ENCODE measurements around the gene VEGFA. TPM values are rescaled to one million over a fixed set of nuclear protein-coding genes. Genes with fewer than 3 reads are reported as not detected.

The VEGFA gene
- total RNA-seq, 1 experiment from 2014 or later: 112 TPM

DNA sequence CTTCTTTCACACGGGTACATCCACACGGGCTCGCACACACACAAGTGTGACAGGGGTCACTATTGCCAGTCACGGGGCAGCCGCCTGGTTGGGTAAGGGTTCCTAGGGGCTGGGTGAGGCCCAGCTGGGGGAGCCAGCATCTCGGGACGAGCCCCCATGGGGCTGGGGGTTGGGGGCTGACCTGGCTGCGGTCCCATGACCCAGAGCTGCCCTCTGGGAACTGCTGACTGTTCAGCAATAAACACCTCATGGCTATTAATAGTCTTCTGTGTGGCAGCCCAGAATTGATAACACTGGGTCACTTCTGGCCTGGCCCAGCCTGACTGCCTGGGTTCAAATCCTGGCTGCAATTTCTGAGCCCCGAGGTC is 23.8 kb downstream of the VEGFA start:
- no peak overlapping the region for H2AFZ ChIP-seq
- no peak for DNase-seq
- no peaks in the 10 kb centered on the region for H3K36me3 ChIP-seq (ENCODE audit: low read depth)
- H3K9me2 ChIP-seq (ENCODE audit: insufficient read depth): no peaks in the 10 kb centered on the region
- H3K4me2 ChIP-seq: no peak overlapping the region
- BruUV-seq (replicated peaks): no TSS peak
- ChIA-PET POLR2A (ENCODE audit: unreplicated experiment) (interaction anchor here (0.7 kb wide), 1 partner anchor 20 kb away, joined by 5 read pairs; no protein-coding TSS in a partner anchor), CTCF (interaction anchor here (0.6 kb wide), 1 partner anchor 176 kb away, joined by 4 read pairs; no protein-coding TSS in a partner anchor)
- no peak overlapping the region for H3K4me3 ChIP-seq
- no peaks in the 10 kb centered on the region for H4K20me1 ChIP-seq (ENCODE audit: insufficient read depth)
- no peaks in the 10 kb centered on the region for H3K27me3 ChIP-seq (ENCODE audit: insufficient read depth, low read depth)
- H3K79me2 ChIP-seq (ENCODE audit: low read depth): no peaks in the 10 kb centered on the region
- H3K27ac ChIP-seq: no peak overlapping the region
- H3K4me1 ChIP-seq (replicated peaks; ENCODE audit: insufficient read depth): peaks cover 31% of the 10 kb centered on the region
- intact Hi-C loops (cut with micrococcal nuclease; ENCODE audit: unreplicated experiment): no loop called here
- H3K9me3 ChIP-seq (ENCODE audit: insufficient read depth, low read depth): no peaks in the 10 kb centered on the region
- H3F3A ChIP-seq (ENCODE audit: insufficient read depth, low read depth): peaks cover 13% of the 10 kb centered on the region; the same call in 1 of the 2 replicates
- TF ChIP-seq, protein P1, sequence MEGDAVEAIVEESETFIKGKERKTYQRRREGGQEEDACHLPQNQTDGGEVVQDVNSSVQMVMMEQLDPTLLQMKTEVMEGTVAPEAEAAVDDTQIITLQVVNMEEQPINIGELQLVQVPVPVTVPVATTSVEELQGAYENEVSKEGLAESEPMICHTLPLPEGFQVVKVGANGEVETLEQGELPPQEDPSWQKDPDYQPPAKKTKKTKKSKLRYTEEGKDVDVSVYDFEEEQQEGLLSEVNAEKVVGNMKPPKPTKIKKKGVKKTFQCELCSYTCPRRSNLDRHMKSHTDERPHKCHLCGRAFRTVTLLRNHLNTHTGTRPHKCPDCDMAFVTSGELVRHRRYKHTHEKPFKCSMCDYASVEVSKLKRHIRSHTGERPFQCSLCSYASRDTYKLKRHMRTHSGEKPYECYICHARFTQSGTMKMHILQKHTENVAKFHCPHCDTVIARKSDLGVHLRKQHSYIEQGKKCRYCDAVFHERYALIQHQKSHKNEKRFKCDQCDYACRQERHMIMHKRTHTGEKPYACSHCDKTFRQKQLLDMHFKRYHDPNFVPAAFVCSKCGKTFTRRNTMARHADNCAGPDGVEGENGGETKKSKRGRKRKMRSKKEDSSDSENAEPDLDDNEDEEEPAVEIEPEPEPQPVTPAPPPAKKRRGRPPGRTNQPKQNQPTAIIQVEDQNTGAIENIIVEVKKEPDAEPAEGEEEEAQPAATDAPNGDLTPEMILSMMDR (conservative IDR thresholded peaks at IDR 0.05): no peak
- no peak for TF ChIP-seq EZH2 (IDR thresholded peaks at IDR 0.05; ENCODE audit: low read depth)

DNA sequence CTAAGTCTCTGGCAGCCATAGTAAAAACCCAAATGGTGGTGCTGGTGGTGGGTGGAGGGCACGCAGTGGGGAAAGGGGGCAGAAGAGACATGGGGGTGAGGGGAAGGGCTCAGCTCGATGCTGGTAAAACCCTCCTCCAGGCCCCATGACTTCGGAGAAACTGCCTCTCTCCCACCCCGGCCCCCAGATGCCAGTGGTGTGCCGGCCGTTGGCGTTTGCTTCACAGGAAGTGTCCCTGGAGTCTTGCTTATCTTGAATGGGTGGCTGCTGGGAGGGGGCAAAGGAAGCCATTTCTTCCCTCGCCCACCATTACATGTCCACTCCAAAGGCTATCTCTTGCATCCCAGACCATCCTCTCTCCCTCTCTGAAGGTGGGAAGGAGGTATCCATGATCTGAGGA is 25.4 kb downstream of the VEGFA start:
- H3K9me3 ChIP-seq (ENCODE audit: insufficient read depth, low read depth): no peaks in the 10 kb centered on the region
- intact Hi-C loops (cut with micrococcal nuclease; ENCODE audit: unreplicated experiment): no loop called here
- H3K27ac ChIP-seq: no peak overlapping the region
- no TSS peak for BruUV-seq (replicated peaks)
- H3K27me3 ChIP-seq (ENCODE audit: insufficient read depth, low read depth): no peaks in the 10 kb centered on the region
- peaks cover 14% of the 10 kb centered on the region; the same call in 1 of the 2 replicates for H3F3A ChIP-seq (ENCODE audit: insufficient read depth, low read depth)
- no peaks in the 10 kb centered on the region for H3K9me2 ChIP-seq (ENCODE audit: insufficient read depth)
- H4K20me1 ChIP-seq (ENCODE audit: insufficient read depth): no peaks in the 10 kb centered on the region
- H3K4me2 ChIP-seq: no peak overlapping the region
- POLR2A ChIA-PET (ENCODE audit: unreplicated experiment): no interaction called here
- peaks cover 31% of the 10 kb centered on the region for H3K4me1 ChIP-seq (replicated peaks; ENCODE audit: insufficient read depth)
- TF ChIP-seq, protein P1 (conservative IDR thresholded peaks at IDR 0.05): no peak
- no peak for TF ChIP-seq EZH2 (IDR thresholded peaks at IDR 0.05; ENCODE audit: low read depth)
- DNase-seq: no peak
- no peaks in the 10 kb centered on the region for H3K36me3 ChIP-seq (ENCODE audit: low read depth)
- CTCF ChIA-PET: no interaction called here
- no peak overlapping the region for H3K4me3 ChIP-seq
- no peak overlapping the region for H2AFZ ChIP-seq
- no peaks in the 10 kb centered on the region for H3K79me2 ChIP-seq (ENCODE audit: low read depth)

DNA sequence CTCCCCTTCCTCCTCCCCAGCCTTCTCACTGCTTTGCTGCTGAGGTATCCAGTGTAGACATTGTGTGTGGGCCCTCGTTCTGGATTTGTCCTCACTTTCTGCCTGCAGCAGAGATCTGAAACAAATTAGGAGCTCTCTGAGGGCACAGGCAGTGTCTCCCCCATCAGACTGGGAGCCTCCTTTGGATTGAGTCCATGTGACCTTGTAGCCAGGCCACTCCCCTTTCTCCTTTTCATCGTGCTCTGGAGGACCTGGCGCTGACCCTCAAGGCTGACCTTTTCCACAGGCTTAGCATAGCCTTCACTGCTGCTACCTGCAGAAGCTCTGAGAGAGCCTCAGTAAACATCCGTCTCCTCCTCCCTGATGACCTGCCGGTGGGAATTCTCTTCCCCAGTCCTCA is 26.2 kb downstream of the VEGFA start:
- ChIA-PET POLR2A (ENCODE audit: unreplicated experiment) (no interaction called here), CTCF (interaction anchor here (0.5 kb wide), 1 partner anchor 272 kb away, joined by 22 read pairs; no protein-coding TSS in a partner anchor)
- no peak for DNase-seq
- Histone ChIP-seq H2AFZ (no peak overlapping the region), H3K4me2 (no peak overlapping the region), H3K4me1 (replicated peaks; ENCODE audit: insufficient read depth) (peaks cover 37% of the 10 kb centered on the region), H4K20me1 (ENCODE audit: insufficient read depth) (no peaks in the 10 kb centered on the region), H3K4me3 (no peak overlapping the region), H3K79me2 (ENCODE audit: low read depth) (no peaks in the 10 kb centered on the region), H3K9me3 (ENCODE audit: insufficient read depth, low read depth) (no peaks in the 10 kb centered on the region), H3K36me3 (ENCODE audit: low read depth) (no peaks in the 10 kb centered on the region), H3K9me2 (ENCODE audit: insufficient read depth) (no peaks in the 10 kb centered on the region), H3K27me3 (ENCODE audit: insufficient read depth, low read depth) (no peaks in the 10 kb centered on the region), H3F3A (ENCODE audit: insufficient read depth, low read depth) (peaks cover 15% of the 10 kb centered on the region; the same call in 1 of the 2 replicates), H3K27ac (no peak overlapping the region)
- no TSS peak for BruUV-seq (replicated peaks)
- intact Hi-C loops (cut with micrococcal nuclease; ENCODE audit: unreplicated experiment): no loop called here
- TF ChIP-seq, protein P1 (conservative IDR thresholded peaks at IDR 0.05): no peak
- no peak for TF ChIP-seq EZH2 (IDR thresholded peaks at IDR 0.05; ENCODE audit: low read depth)

All from PC-9 (cell line).